K562 (cell line): ENCODE results near the gene SLC30A10.

Experiments used
- CBX8 ChIP-seq: fragments of 200-600 bp; sonication (generic); IDR thresholded peaks from 2 replicates; pipeline ENCODE4 v1.6.1; 2012; ENCODE audit warnings: borderline replicate concordance, mixed run types, low read depth, mild to moderate bottlenecking, moderate library complexity, mixed read lengths, low read length, control low read depth, inconsistent platforms; ENCODE audit not compliant: poor library complexity, severe bottlenecking; ENCODE audit errors: extremely low read depth
- ZBTB1 ChIP-seq: sonication (generic); formaldehyde crosslinking; IDR thresholded peaks from 2 replicates; pipeline ENCODE4 v1.8.1; 2023; ENCODE audit warnings: missing genetic modification reagents, low read depth, mild to moderate bottlenecking, borderline replicate concordance
- TF ChIP-seq, protein P1 (sequence below): fragments of 450-650 bp; formaldehyde crosslinking; IDR thresholded peaks from 2 replicates; pipeline ENCODE4 v1.4.0; 2020; ENCODE audit warnings: mild to moderate bottlenecking, mixed read lengths
- TF ChIP-seq, protein P2 (sequence below), 2 experiments: IDR thresholded peaks; 2 replicates each; pipeline ENCODE4 v1.6.1; 2012; ENCODE audit warnings: improper control_type of control experiment in 2 of 2, low read depth in 2 of 2, low read length in 2 of 2, borderline replicate concordance in 1 of 2

DNA sequence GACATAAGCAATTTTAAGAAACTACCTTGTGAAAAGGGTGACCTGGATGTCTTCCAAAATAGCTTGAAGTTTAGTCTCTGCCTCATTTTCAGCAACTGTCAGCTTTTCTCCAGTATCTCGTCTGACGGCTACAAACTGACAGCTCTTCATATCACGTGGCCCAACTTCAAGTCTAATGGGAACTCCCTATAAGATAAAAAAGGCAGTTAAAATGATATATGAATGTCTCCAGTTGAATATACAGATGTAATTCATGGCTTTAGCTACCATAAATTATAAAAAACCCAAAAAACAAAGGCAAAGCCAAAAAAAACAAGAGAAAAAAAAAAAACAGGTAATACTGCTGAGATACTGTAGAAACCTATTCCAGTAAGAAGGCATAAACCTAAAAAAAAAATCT, 44.9 kb upstream of the SLC30A10 start:
- TF ChIP-seq, protein P1, sequence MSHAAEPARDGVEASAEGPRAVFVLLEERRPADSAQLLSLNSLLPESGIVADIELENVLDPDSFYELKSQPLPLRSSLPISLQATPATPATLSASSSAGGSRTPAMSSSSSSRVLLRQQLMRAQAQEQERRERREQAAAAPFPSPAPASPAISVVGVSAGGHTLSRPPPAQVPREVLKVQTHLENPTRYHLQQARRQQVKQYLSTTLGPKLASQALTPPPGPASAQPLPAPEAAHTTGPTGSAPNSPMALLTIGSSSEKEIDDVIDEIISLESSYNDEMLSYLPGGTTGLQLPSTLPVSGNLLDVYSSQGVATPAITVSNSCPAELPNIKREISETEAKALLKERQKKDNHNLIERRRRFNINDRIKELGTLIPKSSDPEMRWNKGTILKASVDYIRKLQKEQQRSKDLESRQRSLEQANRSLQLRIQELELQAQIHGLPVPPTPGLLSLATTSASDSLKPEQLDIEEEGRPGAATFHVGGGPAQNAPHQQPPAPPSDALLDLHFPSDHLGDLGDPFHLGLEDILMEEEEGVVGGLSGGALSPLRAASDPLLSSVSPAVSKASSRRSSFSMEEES (CRISPR knock-in tag) = peak; percentile 42; the same call in 1 of the 2 replicates
- TF ChIP-seq ZBTB1 (CRISPR knock-in tag) (no peak), CBX8 (no peak)
- TF ChIP-seq, protein P2, sequence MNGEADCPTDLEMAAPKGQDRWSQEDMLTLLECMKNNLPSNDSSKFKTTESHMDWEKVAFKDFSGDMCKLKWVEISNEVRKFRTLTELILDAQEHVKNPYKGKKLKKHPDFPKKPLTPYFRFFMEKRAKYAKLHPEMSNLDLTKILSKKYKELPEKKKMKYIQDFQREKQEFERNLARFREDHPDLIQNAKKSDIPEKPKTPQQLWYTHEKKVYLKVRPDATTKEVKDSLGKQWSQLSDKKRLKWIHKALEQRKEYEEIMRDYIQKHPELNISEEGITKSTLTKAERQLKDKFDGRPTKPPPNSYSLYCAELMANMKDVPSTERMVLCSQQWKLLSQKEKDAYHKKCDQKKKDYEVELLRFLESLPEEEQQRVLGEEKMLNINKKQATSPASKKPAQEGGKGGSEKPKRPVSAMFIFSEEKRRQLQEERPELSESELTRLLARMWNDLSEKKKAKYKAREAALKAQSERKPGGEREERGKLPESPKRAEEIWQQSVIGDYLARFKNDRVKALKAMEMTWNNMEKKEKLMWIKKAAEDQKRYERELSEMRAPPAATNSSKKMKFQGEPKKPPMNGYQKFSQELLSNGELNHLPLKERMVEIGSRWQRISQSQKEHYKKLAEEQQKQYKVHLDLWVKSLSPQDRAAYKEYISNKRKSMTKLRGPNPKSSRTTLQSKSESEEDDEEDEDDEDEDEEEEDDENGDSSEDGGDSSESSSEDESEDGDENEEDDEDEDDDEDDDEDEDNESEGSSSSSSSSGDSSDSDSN (IDR thresholded peaks at IDR 0.05; ENCODE audit: borderline replicate concordance in 1 of 2, low read depth in 2 of 2, low read length in 2 of 2) = no peak
